Smooth muscle cell (in vitro differentiated cells): ENCODE measurements around the gene VCL. TPM values are rescaled to one million over a fixed set of nuclear protein-coding genes. Genes with fewer than 3 reads are reported as not detected.
A peak's percentile ranks its signal among the peaks of the same experiment; 100 is the strongest.

Experiments used
- DNase-seq: peaks from one replicate; lab custom pipeline; 2025; ENCODE audit not compliant: unreplicated experiment; lab: John Stamatoyannopoulos, UW
- H2AFZ ChIP-seq: fragments of 200-600 bp; sonication (generic); 2 replicates; pipeline ENCODE4 v1.6.0; 2016; ENCODE audit warnings: antibody characterized with exemption, low read depth, mild to moderate bottlenecking
- H3F3A ChIP-seq: fragments of 200-600 bp; sonication (generic); 2 replicates; pipeline ENCODE4 v1.6.0; 2017; ENCODE audit warnings: antibody characterized with exemption, low read depth
- H3K27ac ChIP-seq: fragments of 200-600 bp; sonication (generic); 2 replicates; pipeline ENCODE4 v1.5.1; 2016; ENCODE audit warnings: low read depth, mild to moderate bottlenecking
- H3K27me3 ChIP-seq: fragments of 200-600 bp; sonication (generic); 2 replicates; pipeline ENCODE4 v1.6.1; 2016; ENCODE audit warnings: low read depth, mild to moderate bottlenecking
- H3K36me3 ChIP-seq: fragments of 200-600 bp; sonication (generic); 2 replicates; pipeline ENCODE4 v1.5.1; 2016; ENCODE audit warnings: low read depth
- H3K4me1 ChIP-seq: fragments of 200-600 bp; sonication (generic); 2 replicates; pipeline ENCODE4 v1.5.1; 2016; ENCODE audit warnings: low read depth
- H3K4me2 ChIP-seq: fragments of 200-600 bp; sonication (generic); 2 replicates; pipeline ENCODE4 v1.6.0; 2016; ENCODE audit warnings: mild to moderate bottlenecking
- H3K4me3 ChIP-seq: fragments of 200-600 bp; sonication (generic); 2 replicates; pipeline ENCODE4 v1.5.1; 2016; ENCODE audit warnings: mild to moderate bottlenecking
- H3K79me2 ChIP-seq: fragments of 200-600 bp; sonication (generic); 2 replicates; pipeline ENCODE4 v1.6.0; 2016; ENCODE audit warnings: low read depth, mild to moderate bottlenecking
- H3K9ac ChIP-seq: fragments of 200-600 bp; sonication (generic); 2 replicates; pipeline ENCODE4 v1.6.0; 2016; ENCODE audit warnings: low read depth
- H3K9me3 ChIP-seq: fragments of 200-600 bp; sonication (generic); replicated peaks from 2 replicates; pipeline ENCODE4 v1.5.1; 2016; ENCODE audit warnings: low read depth
- H4K20me1 ChIP-seq: fragments of 200-600 bp; sonication (generic); 2 replicates; pipeline ENCODE4 v1.6.0; 2016; ENCODE audit warnings: low read depth
- WGBS: methylation state at CpG from one replicate; pipeline ENCODE4 v1.1.7; 2016; ENCODE audit warnings: low lambda C conversion rate; 5-methylcytosine and 5-hydroxymethylcytosine counted together
- polyA plus RNA-seq: library from polyadenylated mRNA; unstranded; fragments of >200 nt; fragmentation: Nextera tagmentation; extraction: Ambion mirVana; gene quantifications from 2 replicates; pipeline ENCODE4 v1.2.1, GENCODE V29; 2016
- total RNA-seq: library from RNA; depleted of rRNA; stranded (reverse); fragments of >200 nt; gene quantifications from 2 replicates; pipeline ENCODE4 v1.2.3, GENCODE V29; 2014
- TF ChIP-seq, protein P1 (sequence below): fragments of 200-600 bp; sonication (generic); IDR thresholded peaks from 2 replicates; pipeline ENCODE4 v1.5.1; 2017; ENCODE audit warnings: borderline replicate concordance, mild to moderate bottlenecking, antibody characterized with exemption; ENCODE audit not compliant: insufficient read depth, poor library complexity, severe bottlenecking

Gene VCL
- total and polyA plus RNA-seq, 2 experiments from 2014 or later: 128 to 187 TPM

DNA sequence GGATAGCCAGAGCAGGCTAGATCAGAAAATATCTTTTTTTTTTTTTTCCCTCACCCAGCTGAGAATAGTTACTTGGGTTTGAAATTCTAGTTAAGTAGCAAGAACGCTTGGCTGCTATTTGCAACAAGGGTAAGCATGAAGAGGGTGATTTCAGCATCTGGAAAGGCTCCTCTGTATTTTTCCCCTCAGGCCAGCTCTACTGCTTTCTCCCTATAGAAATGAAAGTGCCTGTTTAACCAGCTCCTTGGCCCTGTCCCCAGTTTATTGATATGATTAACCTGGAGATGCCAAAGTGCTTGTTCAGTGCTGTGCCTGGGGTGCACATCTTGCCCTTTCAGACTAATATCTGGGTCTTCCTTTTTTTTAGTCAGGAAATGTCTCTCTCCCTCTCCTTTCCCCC lies 115.6 kb downstream of the VCL start:
- H3K4me3 ChIP-seq: no peak overlapping the region
- H3K27me3 ChIP-seq: no peaks in the 10 kb centered on the region
- TF ChIP-seq, protein P1, sequence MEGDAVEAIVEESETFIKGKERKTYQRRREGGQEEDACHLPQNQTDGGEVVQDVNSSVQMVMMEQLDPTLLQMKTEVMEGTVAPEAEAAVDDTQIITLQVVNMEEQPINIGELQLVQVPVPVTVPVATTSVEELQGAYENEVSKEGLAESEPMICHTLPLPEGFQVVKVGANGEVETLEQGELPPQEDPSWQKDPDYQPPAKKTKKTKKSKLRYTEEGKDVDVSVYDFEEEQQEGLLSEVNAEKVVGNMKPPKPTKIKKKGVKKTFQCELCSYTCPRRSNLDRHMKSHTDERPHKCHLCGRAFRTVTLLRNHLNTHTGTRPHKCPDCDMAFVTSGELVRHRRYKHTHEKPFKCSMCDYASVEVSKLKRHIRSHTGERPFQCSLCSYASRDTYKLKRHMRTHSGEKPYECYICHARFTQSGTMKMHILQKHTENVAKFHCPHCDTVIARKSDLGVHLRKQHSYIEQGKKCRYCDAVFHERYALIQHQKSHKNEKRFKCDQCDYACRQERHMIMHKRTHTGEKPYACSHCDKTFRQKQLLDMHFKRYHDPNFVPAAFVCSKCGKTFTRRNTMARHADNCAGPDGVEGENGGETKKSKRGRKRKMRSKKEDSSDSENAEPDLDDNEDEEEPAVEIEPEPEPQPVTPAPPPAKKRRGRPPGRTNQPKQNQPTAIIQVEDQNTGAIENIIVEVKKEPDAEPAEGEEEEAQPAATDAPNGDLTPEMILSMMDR: no peak
- peak overlapping the region; percentile 27 for H3K27ac ChIP-seq
- no peak overlapping the region for H3K4me2 ChIP-seq
- H2AFZ ChIP-seq: no peak overlapping the region
- 87% methylated on average over 1 of the region's 1 CpG for WGBS
- H3K9ac ChIP-seq: no peak overlapping the region
- peaks cover 47% of the 10 kb centered on the region for H3F3A ChIP-seq
- peaks cover 94% of the 10 kb centered on the region for H4K20me1 ChIP-seq
- no peaks in the 10 kb centered on the region for H3K9me3 ChIP-seq
- no peak for DNase-seq
- no peaks in the 10 kb centered on the region for H3K4me1 ChIP-seq
- H3K36me3 ChIP-seq: peaks cover 30% of the 10 kb centered on the region
- H3K79me2 ChIP-seq: peaks cover 21% of the 10 kb centered on the region

DNA sequence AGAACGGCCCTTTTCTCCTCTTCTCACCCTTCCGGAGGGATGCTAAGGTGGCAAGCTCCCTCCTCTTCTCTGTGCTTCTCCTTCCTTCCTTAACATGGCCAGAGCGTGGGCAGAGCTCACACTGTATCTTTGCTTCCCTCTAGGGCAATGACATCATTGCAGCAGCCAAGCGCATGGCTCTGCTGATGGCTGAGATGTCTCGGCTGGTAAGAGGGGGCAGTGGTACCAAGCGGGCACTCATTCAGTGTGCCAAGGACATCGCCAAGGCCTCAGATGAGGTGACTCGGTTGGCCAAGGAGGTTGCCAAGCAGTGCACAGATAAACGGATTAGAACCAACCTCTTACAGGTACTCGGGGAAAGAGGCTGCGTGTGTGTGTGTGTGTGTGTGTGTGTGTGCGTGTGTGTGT lies 116.1 kb downstream of the VCL start:
- no peaks in the 10 kb centered on the region for H3K9me3 ChIP-seq
- no peak overlapping the region for H3K4me2 ChIP-seq
- H3K27ac ChIP-seq: no peak overlapping the region
- H3K79me2 ChIP-seq: peaks cover 21% of the 10 kb centered on the region
- no peak overlapping the region for H3K9ac ChIP-seq
- TF ChIP-seq, protein P1: no peak
- no peaks in the 10 kb centered on the region for H3K4me1 ChIP-seq
- 90% methylated on average over 12 of the region's 12 CpGs for WGBS
- H4K20me1 ChIP-seq: peaks cover 94% of the 10 kb centered on the region
- no peaks in the 10 kb centered on the region for H3K27me3 ChIP-seq
- H2AFZ ChIP-seq: no peak overlapping the region
- no peak overlapping the region for H3K4me3 ChIP-seq
- peaks cover 30% of the 10 kb centered on the region for H3K36me3 ChIP-seq
- DNase-seq: no peak
- H3F3A ChIP-seq: peaks cover 47% of the 10 kb centered on the region

DNA sequence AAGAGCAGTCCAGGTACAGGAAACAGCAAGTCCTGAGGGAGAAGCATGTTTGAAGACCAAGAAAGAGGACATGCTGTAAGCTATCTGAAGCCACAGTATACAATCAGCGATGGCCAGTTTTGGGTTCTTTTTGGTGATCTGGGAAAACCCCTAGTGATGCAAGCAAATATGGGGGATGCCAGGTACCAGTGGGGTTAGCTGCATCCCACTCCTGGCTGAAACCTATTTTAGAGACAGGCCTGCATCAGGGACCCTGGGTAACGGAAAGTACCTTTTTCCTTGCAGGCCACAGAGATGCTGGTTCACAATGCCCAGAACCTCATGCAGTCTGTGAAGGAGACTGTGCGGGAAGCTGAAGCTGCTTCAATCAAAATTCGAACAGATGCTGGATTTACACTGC lies 119.8 kb downstream of the VCL start:
- Histone ChIP-seq H3K4me1 (no peaks in the 10 kb centered on the region), H3K27me3 (no peaks in the 10 kb centered on the region), H3K4me3 (no peak overlapping the region), H3F3A (peaks cover 38% of the 10 kb centered on the region), H3K79me2 (no peaks in the 10 kb centered on the region), H3K9ac (no peak overlapping the region), H3K36me3 (peaks cover 26% of the 10 kb centered on the region), H3K9me3 (no peaks in the 10 kb centered on the region), H3K4me2 (no peak overlapping the region), H4K20me1 (peaks cover 88% of the 10 kb centered on the region), H3K27ac (peak overlapping the region; percentile 18), H2AFZ (no peak overlapping the region)
- TF ChIP-seq, protein P1: no peak
- 95% methylated on average over 4 of the region's 4 CpGs for WGBS
- DNase-seq: no peak

DNA sequence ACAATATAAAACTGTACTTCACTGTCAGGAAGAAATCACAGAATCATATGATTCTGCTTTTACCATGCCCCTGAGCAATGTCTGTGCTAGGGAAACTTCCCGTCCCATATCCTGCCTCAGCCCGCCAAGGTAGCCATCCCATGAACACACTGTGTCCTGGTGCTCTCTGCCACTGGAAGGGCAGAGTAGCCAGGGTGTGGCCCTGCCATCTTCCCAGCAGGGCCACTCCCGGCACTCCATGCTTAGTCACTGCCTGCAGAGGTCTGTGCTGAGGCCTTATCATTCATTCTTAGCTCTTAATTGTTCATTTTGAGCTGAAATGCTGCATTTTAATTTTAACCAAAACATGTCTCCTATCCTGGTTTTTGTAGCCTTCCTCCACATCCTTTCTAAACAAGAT lies 120.9 kb downstream of the VCL start:
- Histone ChIP-seq H3K27ac (peak overlapping the region; percentile 46), H3K27me3 (no peaks in the 10 kb centered on the region), H3K9me3 (no peaks in the 10 kb centered on the region), H3F3A (peaks cover 45% of the 10 kb centered on the region), H2AFZ (no peak overlapping the region), H3K9ac (no peak overlapping the region), H4K20me1 (peaks cover 78% of the 10 kb centered on the region), H3K4me1 (no peaks in the 10 kb centered on the region), H3K4me3 (no peak overlapping the region), H3K4me2 (no peak overlapping the region), H3K79me2 (no peaks in the 10 kb centered on the region), H3K36me3 (peaks cover 22% of the 10 kb centered on the region)
- WGBS: 83% methylated on average over 3 of the region's 3 CpGs
- TF ChIP-seq, protein P1: no peak
- DNase-seq: no peak
